ENCODE measurements around the gene USP17L15. TPM values are rescaled to one million over a fixed set of nuclear protein-coding genes. Genes with fewer than 3 reads are reported as not detected.
A peak's percentile ranks its signal among the peaks of the same experiment; 100 is the strongest.
"Not testable (repeated sequence)": the region's sequence is repeated elsewhere in the genome, so short reads cannot be mapped to it uniquely, and the experiment has no call there.

The USP17L15 gene
- total RNA-seq, 1 donor from 2014 or later, result not detected

GRCh38 chr4:9262572-9262971, 28.4 kb downstream of the USP17L15 start, which contains the start of gene USP17L21:
Gene USP17L21 (plus strand): TSS chr4:9262872. CDS start chr4:9262872, 0 bp downstream.
- DNase-seq (ENCODE audit: low read depth, low spot score); H3K36me3 Mint-ChIP-seq (ENCODE audit: low read depth); H3K27me3 Mint-ChIP-seq (ENCODE audit: low read depth); H3K27ac Mint-ChIP-seq (ENCODE audit: unreplicated experiment); H3K4me3 Mint-ChIP-seq; H3K9me3 Mint-ChIP-seq; H3K4me1 Mint-ChIP-seq: not testable (repeated sequence)

- H3K27ac Mint-ChIP-seq (ENCODE audit: unreplicated experiment); H3K4me1 Mint-ChIP-seq; H3K36me3 Mint-ChIP-seq (ENCODE audit: low read depth); H3K9me3 Mint-ChIP-seq; DNase-seq (ENCODE audit: low read depth, low spot score); H3K4me3 Mint-ChIP-seq; H3K27me3 Mint-ChIP-seq (ENCODE audit: low read depth): not testable (repeated sequence)
These were observed 33.1 kb downstream of the USP17L15 start, which contains the start of gene USP17L22 for GRCh38 chr4:9267319-9267718. Gene USP17L22 (plus strand): TSS chr4:9267619. CDS start chr4:9267619, 0 bp downstream.

GRCh38 chr4:9271719-9272118, 37.5 kb downstream of the USP17L15 start:
- H3K27ac Mint-ChIP-seq (ENCODE audit: unreplicated experiment); H3K9me3 Mint-ChIP-seq; H3K4me3 Mint-ChIP-seq; H3K27me3 Mint-ChIP-seq (ENCODE audit: low read depth); H3K36me3 Mint-ChIP-seq (ENCODE audit: low read depth); H3K4me1 Mint-ChIP-seq: not testable (repeated sequence)
- peak; percentile 1 for DNase-seq (ENCODE audit: low read depth, low spot score)

Other genes starting within 250 kb of the USP17L15 start
- gene FAM90A26, start 64.0 kb upstream of the USP17L15 start, total RNA-seq, result not detected in 2 replicates
- gene USP17L10, start 23.7 kb upstream of the USP17L15 start, total RNA-seq, result not detected in 2 replicates
- not detected in 2 replicates for gene USP17L11, start 19.0 kb upstream of the USP17L15 start, total RNA-seq
- not detected in 2 replicates for gene USP17L12, start 14.2 kb upstream of the USP17L15 start, total RNA-seq
- gene USP17L13, start 9.5 kb upstream of the USP17L15 start, total RNA-seq, result not detected in 2 replicates
- not detected in 2 replicates for gene USP17L17, start 9.5 kb downstream of the USP17L15 start, total RNA-seq
- not detected in 2 replicates for gene USP17L18, start 14.2 kb downstream of the USP17L15 start, total RNA-seq
- gene USP17L19, start 19.0 kb downstream of the USP17L15 start, total RNA-seq, result not detected in 2 replicates
- gene USP17L20, start 23.7 kb downstream of the USP17L15 start, total RNA-seq, result not detected in 2 replicates
- gene USP17L21, start 28.5 kb downstream of the USP17L15 start, total RNA-seq, result not detected in 2 replicates
- gene USP17L22, start 33.2 kb downstream of the USP17L15 start, total RNA-seq, result not detected in 2 replicates
- not detected in 2 replicates for gene USP17L24, start 90.8 kb downstream of the USP17L15 start, total RNA-seq
- not detected in 2 replicates for gene USP17L25, start 95.5 kb downstream of the USP17L15 start, total RNA-seq
- gene USP17L26, start 100.3 kb downstream of the USP17L15 start, total RNA-seq, result not detected in 2 replicates
- not detected in 2 replicates for gene USP17L5, start 105.0 kb downstream of the USP17L15 start, total RNA-seq
- gene USP17L27, start 109.8 kb downstream of the USP17L15 start, total RNA-seq, result not detected in 2 replicates
- gene USP17L28, start 114.5 kb downstream of the USP17L15 start, total RNA-seq, result not detected in 2 replicates
- gene USP17L29, start 119.3 kb downstream of the USP17L15 start, total RNA-seq, result not detected in 2 replicates
- not detected in 2 replicates for gene USP17L30, start 128.7 kb downstream of the USP17L15 start, total RNA-seq
- gene DEFB131A, start 210.0 kb downstream of the USP17L15 start, total RNA-seq, result not detected in 2 replicates

Measured in neural crest cell (in vitro differentiated cells).